Stimulated activated CD8-positive, alpha-beta memory T cell treated with anti-CD3 and anti-CD28 coated beads, Interleukin-7, amount 100 ng/mL, for 24 hours (primary cell): ENCODE measurements around the gene CYP46A1.
A peak's percentile ranks its signal among the peaks of the same experiment; 100 is the strongest.
"Not testable (repeated sequence)": the region's sequence is repeated elsewhere in the genome, so short reads cannot be mapped to it uniquely, and the experiment has no call there.

Experiments
- DNase-seq: peaks from one replicate; pipeline ENCODE4 v3.0.0-alpha.2; 2020; ENCODE audit warnings: low read depth

The CYP46A1 gene

DNA sequence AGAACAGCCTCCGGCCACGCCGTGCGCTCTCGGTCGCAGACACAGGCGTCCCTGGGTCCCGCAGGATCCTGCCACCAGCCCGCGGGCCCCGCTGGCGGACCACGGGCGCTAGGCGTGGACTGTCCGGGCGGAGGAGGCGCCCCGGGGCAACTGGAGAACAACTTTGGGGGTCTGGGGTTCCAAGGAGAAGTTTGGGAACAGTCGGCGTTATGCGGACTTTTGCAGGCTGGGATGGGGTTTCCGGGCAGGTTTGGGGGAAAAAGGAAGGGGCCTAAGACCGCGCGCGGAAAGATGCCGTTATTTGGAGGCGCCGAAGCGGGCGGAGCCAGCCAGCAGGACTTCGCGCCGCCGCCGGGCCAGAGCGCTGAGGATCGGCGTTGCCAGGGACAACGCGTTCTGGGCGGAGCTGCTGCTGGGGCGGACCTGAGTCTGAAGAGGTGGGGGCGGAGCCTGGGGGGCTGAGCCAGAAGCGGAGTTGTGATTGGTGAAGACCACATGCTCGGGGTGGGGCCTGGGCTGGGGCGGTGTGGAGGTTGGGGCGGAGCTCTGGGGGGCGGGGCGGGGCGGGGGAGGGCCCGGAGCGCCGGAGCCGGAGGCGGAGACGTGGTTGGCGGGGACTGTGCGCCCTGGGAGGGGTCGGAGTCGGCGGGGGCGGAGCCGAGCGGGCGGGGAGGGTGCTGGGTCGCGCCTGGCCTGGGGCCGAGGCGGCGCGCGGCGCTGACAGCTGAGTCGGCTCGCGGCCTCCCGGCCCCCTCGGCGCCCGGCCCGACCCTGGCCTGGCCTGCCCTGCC, at the start of gene CYP46A1:
TSS of gene CYP46A1 (plus strand) at position 680 of the 791 bp plus-strand sequence. CDS start 120 bp downstream, outside the sequence.
- DNase-seq, result peak; percentile 98

GRCh38 chr14:99634443-99634842, 49.7 kb upstream of the CYP46A1 start:
- no peak for DNase-seq

DNA sequence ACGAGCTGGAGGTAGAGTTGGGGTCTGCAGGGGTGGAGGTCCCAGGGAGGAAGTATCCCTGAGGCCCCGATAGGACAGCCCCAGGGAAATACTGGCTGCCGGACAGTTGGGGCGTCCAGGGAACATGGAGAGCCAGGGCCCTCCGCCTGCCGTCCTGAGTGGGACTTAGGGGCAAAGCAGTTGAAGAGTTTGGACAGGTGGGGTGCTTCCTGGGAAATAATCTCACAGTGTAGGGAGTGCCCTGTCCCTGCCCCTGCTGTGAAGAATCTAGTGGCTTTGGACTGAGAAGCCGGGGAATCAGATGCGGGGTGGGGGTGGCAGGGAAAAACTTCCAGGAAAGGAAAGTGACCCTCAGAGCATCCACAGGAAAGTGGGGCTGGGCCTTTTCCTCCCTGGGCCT, 49.0 kb upstream of the CYP46A1 start:
- DNase-seq, result no peak

- no peak for DNase-seq
These were observed 47.6 kb upstream of the CYP46A1 start for GRCh38 chr14:99636487-99636886.

GRCh38 chr14:99637624-99638023, 46.5 kb upstream of the CYP46A1 start:
- no peak for DNase-seq

DNA sequence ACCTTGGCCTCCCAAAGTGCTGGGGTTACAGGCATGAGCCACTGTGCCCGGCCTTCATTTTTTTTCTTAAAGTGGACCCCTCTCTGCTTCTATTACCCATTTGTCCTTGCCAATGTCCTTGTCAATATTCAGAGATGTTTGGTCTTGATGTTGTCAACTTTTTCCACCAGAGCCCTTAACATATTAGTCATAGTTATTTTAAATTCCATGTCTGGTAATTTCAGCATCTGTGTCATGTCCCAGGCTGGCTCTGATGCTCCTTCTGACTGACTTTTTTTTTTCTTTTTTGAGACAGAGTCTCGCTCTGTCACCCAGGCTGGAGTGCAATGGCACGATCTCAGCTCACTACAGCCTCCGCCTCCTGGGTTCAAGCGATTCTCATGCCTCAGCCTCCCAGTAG, 41.3 kb upstream of the CYP46A1 start:
- DNase-seq, result not testable (repeated sequence)

DNA sequence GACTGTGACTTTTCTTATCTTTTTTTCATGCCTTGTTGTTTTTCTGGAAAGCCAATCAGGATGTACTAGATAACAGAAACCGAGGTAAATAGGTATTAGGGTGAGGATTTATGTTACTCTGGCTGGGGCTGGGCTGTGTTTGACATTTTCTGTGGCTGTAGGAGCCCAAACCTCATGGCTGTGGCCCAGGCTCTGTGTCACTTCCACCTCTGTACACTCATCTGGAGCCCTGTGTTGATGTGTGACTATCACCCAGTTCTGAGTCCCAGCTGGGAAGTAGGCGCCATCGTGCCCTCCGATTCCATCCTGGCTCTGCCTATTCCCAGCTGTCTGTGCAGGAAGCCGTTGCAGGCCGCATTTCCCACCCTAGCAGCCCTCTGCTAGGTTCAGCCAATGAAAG, 40.8 kb upstream of the CYP46A1 start:
- DNase-seq, result no peak

DNA sequence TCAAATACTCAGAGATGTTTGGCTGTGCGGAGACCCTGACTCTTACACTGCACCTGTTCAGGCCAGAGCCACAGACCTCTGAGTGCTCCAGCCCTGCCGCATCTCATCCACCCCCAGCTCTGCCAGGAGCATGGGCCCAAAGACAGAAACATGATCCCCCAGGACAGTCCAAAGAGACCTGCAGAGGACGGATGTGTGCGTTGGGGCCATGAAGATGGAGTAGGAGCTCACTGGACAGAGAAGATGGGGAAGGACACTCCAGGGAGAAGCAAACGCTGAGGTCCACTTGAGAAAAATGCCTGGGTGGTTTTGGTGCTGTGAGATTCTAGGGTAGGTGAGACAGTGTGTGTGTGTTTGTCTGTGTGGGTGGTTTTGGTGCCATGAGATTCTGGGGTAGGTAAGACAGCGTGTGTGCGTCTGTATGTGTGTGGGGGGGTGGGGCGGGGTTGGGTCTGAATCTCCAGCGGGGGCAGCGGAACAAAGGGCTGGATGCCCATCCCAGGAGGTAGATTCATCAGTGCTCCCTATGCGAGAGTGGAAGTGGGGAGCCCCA, 40.0 kb upstream of the CYP46A1 start:
- DNase-seq, result no peak

GRCh38 chr14:99644723-99645544, 39.2 kb upstream of the CYP46A1 start, which contains the start of gene HHIPL1:
Gene HHIPL1, plus strand, starts transcription at chr14:99645129. Its CDS starts 79 bp downstream, at chr14:99645208.
- no peak for DNase-seq

DNA sequence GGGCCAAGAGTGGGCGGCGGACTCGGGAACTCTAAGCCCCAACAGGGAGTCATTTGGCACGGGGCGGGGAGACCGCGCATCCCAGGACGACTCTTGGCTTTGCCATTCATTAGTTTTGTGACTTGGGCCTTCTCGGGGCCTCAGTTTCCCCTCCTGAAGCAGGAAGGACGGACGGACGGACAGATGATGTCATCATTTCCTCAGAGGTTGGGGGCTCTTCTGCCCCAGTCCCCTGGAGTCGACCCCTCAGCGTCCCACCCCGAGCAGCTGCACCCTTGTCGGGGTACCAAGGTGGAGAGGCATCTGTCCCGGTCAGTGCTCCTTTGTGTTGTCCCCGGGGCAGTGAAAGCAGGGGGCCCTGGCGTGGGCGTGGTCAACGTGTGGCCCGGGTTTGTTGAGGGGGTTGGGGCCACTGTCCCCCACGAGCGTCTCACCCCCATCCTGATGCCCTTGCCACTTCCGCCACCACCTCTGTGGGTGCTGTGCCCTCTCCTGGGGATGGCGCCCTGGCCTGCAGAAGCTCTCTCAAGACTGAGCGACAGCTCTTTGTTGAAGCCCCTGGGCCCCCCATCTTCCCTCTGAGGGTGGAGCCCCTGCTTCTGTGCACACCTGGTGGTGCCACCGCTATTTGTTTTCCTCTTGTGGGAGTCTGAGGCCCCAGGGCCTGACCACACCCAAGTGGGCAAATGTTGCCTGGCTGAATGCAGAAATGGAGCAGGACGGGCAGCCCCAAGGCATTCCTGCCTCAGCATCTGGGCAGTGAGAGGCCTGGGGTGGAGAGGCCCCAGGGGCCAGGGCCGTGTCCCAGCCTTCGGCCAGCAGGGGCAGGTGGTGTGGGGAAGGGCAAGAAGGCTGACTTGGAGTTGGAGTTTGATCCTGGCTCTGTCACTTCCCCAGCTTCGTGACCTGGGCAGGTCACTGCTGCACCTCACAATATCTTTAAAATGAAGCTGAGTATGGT, 38.3 kb upstream of the CYP46A1 start:
- DNase-seq, result no peak

GRCh38 chr14:99647411-99647810, 36.7 kb upstream of the CYP46A1 start:
- no peak for DNase-seq

DNA sequence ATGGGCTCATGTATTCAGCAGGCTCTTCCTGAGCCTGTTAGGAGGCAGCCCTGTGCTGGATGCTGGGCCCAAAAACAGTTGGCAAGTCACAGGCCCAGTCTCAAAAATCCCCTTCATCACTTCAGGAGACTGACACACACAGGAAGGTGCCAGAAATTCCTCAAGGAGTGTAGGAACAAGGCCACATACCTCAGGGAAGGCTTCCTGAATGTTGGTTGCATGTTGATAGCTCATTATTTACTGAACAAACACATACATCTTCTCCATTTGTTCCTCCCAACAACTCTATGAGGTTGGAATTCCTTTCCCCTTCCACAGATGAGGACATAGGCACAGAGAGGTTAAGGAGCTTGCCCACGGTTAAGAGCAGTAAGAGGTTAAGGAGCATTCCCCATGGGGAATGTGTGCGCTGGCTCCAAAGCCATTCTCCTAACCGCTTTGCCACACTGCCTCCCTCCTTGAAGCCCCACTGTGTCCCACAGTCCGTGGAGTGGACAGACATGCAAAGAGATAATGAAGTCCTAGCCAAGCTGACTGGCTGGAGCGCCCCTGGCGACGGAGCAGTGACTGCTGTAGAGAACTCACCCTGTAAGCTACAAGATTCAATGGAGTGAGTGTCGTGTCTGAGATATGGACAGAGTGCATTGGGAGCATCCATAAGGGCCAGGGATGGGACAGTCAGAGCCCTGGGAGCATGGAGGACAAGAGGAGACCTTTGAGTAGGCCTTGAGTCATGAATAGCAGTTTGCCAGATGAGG, 35.9 kb upstream of the CYP46A1 start:
- no peak for DNase-seq

DNA sequence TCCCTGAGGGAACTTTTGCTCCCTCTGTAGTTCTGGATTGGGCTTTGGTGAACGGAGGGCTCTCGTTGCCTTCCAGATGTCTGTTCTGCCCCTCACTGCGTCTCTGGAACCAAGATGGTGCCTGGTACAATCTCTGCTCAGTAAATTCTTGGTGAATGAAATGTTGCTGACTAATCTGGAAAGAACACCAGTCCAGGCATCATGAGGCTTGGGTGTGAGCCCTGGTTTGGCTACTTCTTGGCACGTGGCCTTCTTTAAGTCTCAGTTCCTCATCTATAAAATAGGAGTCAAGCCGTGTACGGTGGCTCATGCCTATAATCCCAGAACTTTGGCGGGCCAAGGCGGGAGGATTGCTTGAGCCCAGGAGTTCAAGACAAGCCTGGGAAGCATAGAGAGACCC, 34.9 kb upstream of the CYP46A1 start:
- DNase-seq, result no peak

DNA sequence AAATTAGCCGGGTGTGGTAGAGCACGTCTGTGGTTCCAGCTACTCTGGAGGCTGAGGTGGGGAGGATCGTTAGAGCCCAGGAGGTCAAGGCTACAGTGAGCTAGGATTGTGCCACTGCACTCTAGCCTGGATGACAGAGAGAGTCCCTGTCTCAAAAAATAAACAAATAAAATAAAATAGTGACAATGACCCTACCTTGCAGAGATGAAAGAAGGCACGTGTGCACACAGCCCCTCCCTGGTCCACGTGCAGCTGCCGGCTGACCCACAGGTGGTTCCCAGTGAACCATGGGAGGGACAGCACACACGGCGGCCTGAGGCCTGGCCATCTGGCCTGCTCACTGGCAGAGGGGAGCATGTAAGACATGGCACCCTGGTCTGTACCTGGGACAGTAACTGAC, 34.5 kb upstream of the CYP46A1 start:
- no peak for DNase-seq

- DNase-seq, result no peak
These were observed 33.9 kb upstream of the CYP46A1 start for GRCh38 chr14:99650189-99650588.

DNA sequence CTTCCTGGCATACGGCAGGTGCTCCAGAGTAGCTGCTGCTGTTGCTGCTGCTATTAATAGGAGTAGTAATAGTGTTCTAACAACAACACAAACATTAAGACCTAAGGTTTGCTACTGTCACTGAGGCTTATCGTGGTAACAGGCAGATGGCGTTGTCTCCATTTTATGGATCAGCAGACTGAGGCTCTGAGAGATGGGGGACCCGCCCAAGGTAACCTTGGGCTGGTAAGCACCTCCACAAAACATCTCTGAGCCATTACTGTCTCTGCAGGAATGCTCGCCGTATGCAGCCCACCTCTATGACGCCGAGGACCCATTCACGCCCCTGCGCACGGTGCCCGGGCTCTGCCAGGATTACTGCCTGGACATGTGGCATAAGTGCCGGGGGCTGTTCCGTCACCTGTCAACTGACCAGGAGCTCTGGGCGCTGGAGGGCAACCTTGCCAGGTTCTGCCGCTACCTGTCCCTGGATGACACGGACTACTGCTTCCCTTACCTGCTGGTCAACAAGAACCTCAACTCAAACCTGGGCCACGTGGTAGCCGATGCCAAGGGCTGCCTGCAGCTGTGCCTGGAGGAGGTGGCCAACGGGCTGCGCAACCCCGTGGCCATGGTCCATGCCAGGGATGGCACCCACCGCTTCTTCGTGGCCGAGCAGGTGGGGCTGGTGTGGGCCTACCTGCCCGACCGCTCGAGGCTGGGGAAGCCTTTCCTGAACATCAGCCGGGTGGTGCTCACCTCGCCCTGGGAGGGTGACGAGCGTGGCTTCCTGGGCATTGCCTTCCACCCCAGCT, 31.9 kb upstream of the CYP46A1 start:
- no peak for DNase-seq

- no peak for DNase-seq
These were observed 29.7 kb upstream of the CYP46A1 start for GRCh38 chr14:99654235-99654985.

- DNase-seq, result no peak
These were observed 28.6 kb upstream of the CYP46A1 start for GRCh38 chr14:99655521-99655920.

GRCh38 chr14:99656171-99656570, 27.9 kb upstream of the CYP46A1 start:
- no peak for DNase-seq
